B cell (primary cell): ENCODE results near the gene GAST. TPM values are rescaled to one million over a fixed set of nuclear protein-coding genes. Genes with fewer than 3 reads are reported as not detected.
"Not testable (repeated sequence)": the region's sequence is repeated elsewhere in the genome, so short reads cannot be mapped to it uniquely, and the experiment has no call there.

Experiments
- ATAC-seq: fragments of 200-7000 bp; cut with Tn5 transposase; one replicate; pipeline ENCODE4 v1.10.0; 2021; ENCODE audit warnings: low read depth, mild to moderate bottlenecking, moderate number of reproducible peaks, moderate library complexity
- CTCF ChIA-PET: fragments of 350-600 bp; sonication (Branson Sonifier 250); formaldehyde crosslinking; loops from one replicate; lab custom pipeline; 2021; ENCODE audit warnings: antibody characterized with exemption, inconsistent platforms; lab: Charles Lee
- POLR2A ChIA-PET: fragments of 350-600 bp; sonication (Branson Sonifier 250); formaldehyde crosslinking; loops from one replicate; lab custom pipeline; 2021; ENCODE audit warnings: antibody characterized with exemption; lab: Charles Lee
- DNase-seq: peaks from one replicate; pipeline ENCODE4 v3.0.0; 2013
- H2AFZ ChIP-seq: 2 replicates; pipeline ENCODE4 v1.6.1; 2012; ENCODE audit warnings: mild to moderate bottlenecking, low read depth, low read length; ENCODE audit not compliant: insufficient read depth, poor library complexity, severe bottlenecking
- H3K27ac ChIP-seq, 2 donors: 1 replicate in 1 of 2; 2 replicates in 1 of 2; pipeline ENCODE4 v1.5.1; 2012 to 2013; ENCODE audit warnings: low read length in 2 of 2, mild to moderate bottlenecking in 2 of 2, moderate library complexity in 1 of 2
- H3K27me3 ChIP-seq, 4 experiments: fragments of 200-600 bp in 1 of 4; sonication (generic) in 1 of 4; replicated peaks in 1 of 4; 1 replicate in 2 of 4; 2 replicates in 2 of 4; pipeline versions ENCODE4 v1.6.1 to v1.7.0; 2013 to 2016; ENCODE audit warnings: low read length in 3 of 4, mild to moderate bottlenecking in 2 of 4, mixed read lengths in 1 of 4, moderate library complexity in 1 of 4; ENCODE audit not compliant: insufficient read depth in 4 of 4, control insufficient read depth in 3 of 4; ENCODE audit errors: control extremely low read depth in 1 of 4
- H3K36me3 ChIP-seq, 2 experiments: replicated peaks in 1 of 2; 1 replicate in 1 of 2; 2 replicates in 1 of 2; pipeline versions ENCODE4 v1.6.1 to v1.7.1; 2013; ENCODE audit warnings: low read length in 1 of 2; ENCODE audit not compliant: insufficient read depth in 2 of 2, control insufficient read depth in 1 of 2; ENCODE audit errors: control extremely low read depth in 1 of 2, extremely low read depth in 1 of 2
- H3K4me1 ChIP-seq, 2 donors: fragments of 200-600 bp in 1 of 2; sonication (generic) in 1 of 2; 1 replicate in 1 of 2; 2 replicates in 1 of 2; pipeline versions ENCODE4 v1.5.1 to v1.6.1; 2013 to 2017; ENCODE audit warnings: low read length in 2 of 2; ENCODE audit not compliant: control insufficient read depth in 2 of 2, insufficient read depth in 2 of 2
- H3K4me2 ChIP-seq: replicated peaks from 2 replicates; pipeline ENCODE3; 2012; ENCODE audit warnings: mild to moderate bottlenecking, low read depth, low read length; ENCODE audit not compliant: poor library complexity, severe bottlenecking
- H3K4me3 ChIP-seq, 5 experiments: fragments of 200-600 bp in 1 of 5; sonication (generic) in 1 of 5; 1 replicate in 3 of 5; 2 replicates in 2 of 5; pipeline versions ENCODE4 v1.5.1 to v1.7.0; 2011 to 2016; ENCODE audit warnings: low read length in 4 of 5, mild to moderate bottlenecking in 4 of 5, low read depth in 2 of 5, control low read depth in 1 of 5, moderate library complexity in 1 of 5; ENCODE audit not compliant: insufficient read depth in 1 of 5; ENCODE audit errors: control extremely low read depth in 1 of 5, extremely low read depth in 1 of 5
- H3K79me2 ChIP-seq: fragments of 200-600 bp; sonication (generic); one replicate; pipeline ENCODE4 v1.6.0; 2016; ENCODE audit warnings: low read length; ENCODE audit not compliant: control insufficient read depth, insufficient read depth
- H3K9ac ChIP-seq: fragments of 200-600 bp; sonication (generic); 2 replicates; pipeline ENCODE4 v1.6.1; 2017; ENCODE audit warnings: mild to moderate bottlenecking, low read length, moderate library complexity
- H3K9me3 ChIP-seq, 3 donors: one replicate each; pipeline versions ENCODE4 v1.6.1 to v1.7.1; 2013; ENCODE audit warnings: low read length in 2 of 3; ENCODE audit not compliant: control insufficient read depth in 2 of 3, insufficient read depth in 1 of 3; ENCODE audit errors: control extremely low read depth in 1 of 3
- H4K20me1 ChIP-seq: 2 replicates; pipeline ENCODE4 v1.6.0; 2012; ENCODE audit warnings: mild to moderate bottlenecking, low read length; ENCODE audit not compliant: insufficient read depth, control insufficient read depth, poor library complexity, severe bottlenecking
- H3K27ac Mint-ChIP-seq: one replicate; pipeline ENCODE4 v1.8.0; 2021; ENCODE audit warnings: mixed read lengths
- H3K27me3 Mint-ChIP-seq: one replicate; pipeline ENCODE4 v1.8.0; 2021; ENCODE audit warnings: mixed read lengths
- H3K4me1 Mint-ChIP-seq: one replicate; pipeline ENCODE4 v1.8.0; 2021; ENCODE audit warnings: mixed read lengths
- H3K4me3 Mint-ChIP-seq: one replicate; pipeline ENCODE4 v1.8.0; 2021; ENCODE audit warnings: mixed read lengths
- H3K9me3 Mint-ChIP-seq: one replicate; pipeline ENCODE4 v1.8.0; 2022; ENCODE audit warnings: mixed read lengths; ENCODE audit not compliant: insufficient read depth
- EZH2 ChIP-seq: IDR thresholded peaks from 2 replicates; pipeline ENCODE4 v1.6.1; 2012; ENCODE audit warnings: borderline replicate concordance, low read depth, mild to moderate bottlenecking, moderate library complexity, low read length; ENCODE audit not compliant: insufficient read depth, poor library complexity, severe bottlenecking
- WGBS: methylation state at CpG from one replicate; pipeline ENCODE4 v1.1.5; 2013; ENCODE audit warnings: missing lambda C conversion rate; ENCODE audit not compliant: insufficient coverage; 5-methylcytosine and 5-hydroxymethylcytosine counted together
- intact Hi-C: fragments of 100-400 bp; cut with micrococcal nuclease; formaldehyde crosslinking; loops from one replicate; pipeline ENCODE4 v1.10.0; 2022
- polyA plus RNA-seq: library from polyadenylated mRNA; depleted of rRNA; stranded (reverse); fragments of >200 nt; gene quantifications from 2 replicates; pipeline ENCODE4 v1.2.3, GENCODE V29; 2012
- total RNA-seq, 2 donors: library from RNA; stranded (reverse); fragments of 120-200 nt in 1 of 2; gene quantifications; 1 replicate in 1 of 2; 2 replicates in 1 of 2; pipeline versions ENCODE4 v1.2.3 to v1.2.4, GENCODE V29; 2013 to 2022
- TF ChIP-seq, protein P1 (sequence below): fragments of 200-600 bp; IDR thresholded peaks from one replicate; pipeline ENCODE4 v1.8.0; 2022; ENCODE audit warnings: antibody characterized with exemption, mild to moderate bottlenecking

The GAST gene
- total and polyA plus RNA-seq, 2 donors (not counting 1 experiment from before 2014, with no cell fraction given), result not detected

DNA sequence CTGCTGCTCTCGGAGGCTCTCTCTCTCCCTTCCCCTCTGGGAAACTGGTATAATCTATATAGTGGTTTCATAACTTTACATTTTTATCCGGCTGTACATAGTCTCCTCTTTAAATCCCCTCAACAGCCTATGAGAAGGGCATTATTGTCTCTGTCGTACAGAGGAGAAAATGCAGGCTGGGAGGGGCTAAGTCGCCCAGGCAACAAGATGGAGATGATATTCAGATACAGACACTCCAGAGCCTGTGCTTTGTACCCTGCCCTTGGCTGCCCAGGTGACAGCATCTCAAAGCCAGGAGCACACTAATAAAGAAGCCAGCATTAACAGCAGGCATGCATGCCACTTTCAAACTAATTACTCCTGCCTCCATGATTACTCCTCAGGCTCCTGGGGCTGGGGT is 28.1 kb upstream of the GAST start:
- Histone ChIP-seq H3K27ac (no peak overlapping the region), H3K9ac (no peak overlapping the region), H3K79me2 (no peaks in the 10 kb centered on the region), H2AFZ (no peak overlapping the region), H3K9me3 (no peaks in the 10 kb centered on the region), H3K27me3 (no peaks in the 10 kb centered on the region), H3K4me3 (no peak overlapping the region), H3K4me2 (no peak overlapping the region), H3K36me3 (no peaks in the 10 kb centered on the region), H4K20me1 (peaks cover 3% of the 10 kb centered on the region), H3K4me1 (peaks cover 14 to 17% of the 10 kb centered on the region in 2 donors)
- no peaks in the 10 kb centered on the region for H3K9me3 Mint-ChIP-seq
- POLR2A ChIA-PET, result no interaction called here
- ATAC-seq, result no peak
- no peaks in the 10 kb centered on the region for H3K27me3 Mint-ChIP-seq
- no peak overlapping the region for H3K4me3 Mint-ChIP-seq
- WGBS, result 100% methylated on average over 2 of the region's 4 CpGs
- no peak for DNase-seq
- no peak overlapping the region for H3K27ac Mint-ChIP-seq
- TF ChIP-seq, protein P1, sequence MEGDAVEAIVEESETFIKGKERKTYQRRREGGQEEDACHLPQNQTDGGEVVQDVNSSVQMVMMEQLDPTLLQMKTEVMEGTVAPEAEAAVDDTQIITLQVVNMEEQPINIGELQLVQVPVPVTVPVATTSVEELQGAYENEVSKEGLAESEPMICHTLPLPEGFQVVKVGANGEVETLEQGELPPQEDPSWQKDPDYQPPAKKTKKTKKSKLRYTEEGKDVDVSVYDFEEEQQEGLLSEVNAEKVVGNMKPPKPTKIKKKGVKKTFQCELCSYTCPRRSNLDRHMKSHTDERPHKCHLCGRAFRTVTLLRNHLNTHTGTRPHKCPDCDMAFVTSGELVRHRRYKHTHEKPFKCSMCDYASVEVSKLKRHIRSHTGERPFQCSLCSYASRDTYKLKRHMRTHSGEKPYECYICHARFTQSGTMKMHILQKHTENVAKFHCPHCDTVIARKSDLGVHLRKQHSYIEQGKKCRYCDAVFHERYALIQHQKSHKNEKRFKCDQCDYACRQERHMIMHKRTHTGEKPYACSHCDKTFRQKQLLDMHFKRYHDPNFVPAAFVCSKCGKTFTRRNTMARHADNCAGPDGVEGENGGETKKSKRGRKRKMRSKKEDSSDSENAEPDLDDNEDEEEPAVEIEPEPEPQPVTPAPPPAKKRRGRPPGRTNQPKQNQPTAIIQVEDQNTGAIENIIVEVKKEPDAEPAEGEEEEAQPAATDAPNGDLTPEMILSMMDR, result no peak
- no peak for TF ChIP-seq EZH2
- H3K4me1 Mint-ChIP-seq, result peaks cover 12% of the 10 kb centered on the region
- CTCF ChIA-PET, result interaction anchor here (0.9 to 1.5 kb wide), 2 partner anchors 12 to 21 kb away, joined by 3 to 7 read pairs; no protein-coding TSS in a partner anchor
- intact Hi-C loops, result no loop called here

DNA sequence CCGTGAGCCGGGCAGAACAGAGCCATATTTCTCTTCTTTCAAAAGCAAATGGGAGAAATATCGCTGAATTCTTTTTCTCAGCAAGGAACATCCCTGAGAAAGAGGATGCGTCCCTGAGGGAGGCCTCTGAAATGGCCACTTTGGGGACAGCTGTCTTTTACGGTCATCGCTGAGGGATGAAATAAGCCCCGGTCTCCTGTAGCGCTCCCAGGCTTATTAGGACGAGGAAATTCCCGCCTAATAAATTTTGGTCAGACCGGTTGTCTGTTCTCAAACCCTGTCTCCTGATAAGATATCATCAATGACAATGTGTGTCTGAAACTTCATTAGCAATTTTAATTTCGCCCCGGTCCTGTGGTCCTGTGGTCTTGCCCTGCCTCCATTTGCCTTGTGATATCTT is 26.4 kb upstream of the GAST start:
- Histone ChIP-seq H3K79me2 (peaks cover 14% of the 10 kb centered on the region), H3K36me3 (peaks cover 6 to 14% of the 10 kb centered on the region in 2 experiments), H4K20me1 (peaks cover 20% of the 10 kb centered on the region), H3K4me1 (peaks cover 18 to 24% of the 10 kb centered on the region in 2 donors)
- POLR2A ChIA-PET, result interaction anchor here (0.7 to 0.9 kb wide), 2 partner anchors 16 to 1359 kb away, joined by 3 read pairs; no protein-coding TSS in a partner anchor
- CTCF ChIA-PET, result interaction anchor here (1.5 to 9.2 kb wide), 2 partner anchors 18 to 23 kb away, joined by 7 to 212 read pairs; no protein-coding TSS in a partner anchor
- H3K27me3 ChIP-seq, H3K9me3 Mint-ChIP-seq, H3K27me3 Mint-ChIP-seq, ATAC-seq, H3K9ac ChIP-seq, DNase-seq, H3K27ac ChIP-seq, H2AFZ ChIP-seq, H3K4me2 ChIP-seq, H3K27ac Mint-ChIP-seq, H3K9me3 ChIP-seq, H3K4me3 Mint-ChIP-seq, H3K4me3 ChIP-seq: not testable (repeated sequence)
- intact Hi-C loops, result loop anchor here (5.0 kb wide), 1 partner anchor 102 kb away; the partner anchor contains the start of gene JUP
- WGBS, result 94% methylated on average over 5 of the region's 13 CpGs
- H3K4me1 Mint-ChIP-seq, result peaks cover 18% of the 10 kb centered on the region
